C4-2B (cell line): ENCODE results near the gene ZBTB21.

Source experiments
- H3K27ac ChIP-seq: fragments of 450-650 bp; 2 replicates; pipeline ENCODE4 v1.5.1; 2017
- CTCF ChIP-seq: fragments of 450-650 bp; conservative IDR thresholded peaks from 2 replicates; pipeline ENCODE4 v1.5.1; 2017; ENCODE audit warnings: mild to moderate bottlenecking
- ZFX ChIP-seq: fragments of 450-650 bp; IDR thresholded peaks from 2 replicates; pipeline ENCODE4 v1.6.1; 2017

Gene ZBTB21

GRCh38 chr21:41948078-41948895 is 61.9 kb downstream of the ZBTB21 start:
- TF ChIP-seq CTCF, result no peak
- TF ChIP-seq ZFX, result no peak

GRCh38 chr21:41945982-41946381 is 64.2 kb downstream of the ZBTB21 start:
- TF ChIP-seq CTCF, result no peak
- no peak for TF ChIP-seq ZFX
- H3K27ac ChIP-seq, result no peak overlapping the region

More at GRCh38 chr21:41948078-41948895, 61.9 kb downstream of the ZBTB21 start:
- H3K27ac ChIP-seq, result no peak overlapping the region

GRCh38 chr21:41943851-41944250 is 66.3 kb downstream of the ZBTB21 start:
- H3K27ac ChIP-seq, result no peak overlapping the region
- TF ChIP-seq ZFX (no peak), CTCF (no peak)

GRCh38 chr21:41942457-41942856 is 67.7 kb downstream of the ZBTB21 start:
- no peak for TF ChIP-seq ZFX
- TF ChIP-seq CTCF, result no peak
- no peak overlapping the region for H3K27ac ChIP-seq

DNA sequence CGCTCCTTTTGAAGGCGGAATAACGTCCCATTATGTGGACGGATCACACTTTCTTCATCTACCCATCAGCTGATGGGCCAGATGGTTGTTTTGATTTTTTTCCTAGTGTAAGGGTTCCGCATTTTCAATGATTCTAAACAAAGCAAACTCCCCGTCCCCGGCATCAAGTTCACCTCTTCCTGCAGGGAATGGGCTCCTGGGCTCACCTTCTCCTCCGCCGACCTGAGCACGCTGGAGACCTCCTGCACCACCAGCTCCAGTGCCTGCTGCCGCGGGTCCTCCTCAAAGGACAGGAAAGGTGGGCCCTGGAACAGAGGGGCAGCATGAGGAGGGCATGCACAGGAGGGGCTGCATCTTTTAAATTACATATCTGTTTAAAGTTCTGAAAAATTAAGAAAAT is 68.2 kb downstream of the ZBTB21 start:
- H3K27ac ChIP-seq, result no peak overlapping the region

GRCh38 chr21:41940431-41940830 is 69.7 kb downstream of the ZBTB21 start:
- no peak overlapping the region for H3K27ac ChIP-seq
- TF ChIP-seq CTCF (no peak), ZFX (no peak)

More for the DNA sequence above, 68.2 kb downstream of the ZBTB21 start:
- no peak for TF ChIP-seq ZFX
- no peak for TF ChIP-seq CTCF

DNA sequence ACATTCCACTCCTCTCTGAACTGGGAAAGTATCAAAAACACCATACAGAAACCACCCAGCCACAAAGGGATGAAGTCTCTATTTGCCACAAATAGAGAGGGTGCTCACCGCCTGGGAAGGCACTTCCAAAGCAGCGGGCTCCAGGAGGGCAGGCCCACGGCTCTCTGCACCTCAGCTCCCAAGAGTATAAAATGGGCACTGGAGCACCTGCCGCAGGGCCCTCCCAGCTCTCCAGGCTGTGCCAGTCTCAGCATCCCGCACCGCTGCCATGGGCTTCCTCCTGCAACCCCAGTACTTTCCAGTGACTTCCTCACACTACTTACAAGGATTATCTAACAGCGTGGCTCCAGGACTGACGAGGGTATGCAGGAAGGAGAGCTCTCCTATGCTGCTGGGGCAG is 70.8 kb downstream of the ZBTB21 start:
- no peak for TF ChIP-seq CTCF
- no peak for TF ChIP-seq ZFX
- H3K27ac ChIP-seq, result no peak overlapping the region
